ENCODE measurements around the gene MAMDC2. TPM values are rescaled to one million over a fixed set of nuclear protein-coding genes. Genes with fewer than 3 reads are reported as not detected.

Gene MAMDC2
- total RNA-seq, 3 donors from 2014 or later (not counting 1 experiment from before 2014, with no cell fraction given): 0.10 to 0.32 TPM; not detected in 1

GRCh38 chr9:70131296-70131695, 87.6 kb downstream of the MAMDC2 start:
- Mint-ChIP-seq H3K9me3 (no peaks in the 10 kb centered on the region), H3K27ac (no peak overlapping the region), H3K4me1 (no peaks in the 10 kb centered on the region), H3K27me3 (ENCODE audit: low read depth in 2 of 2) (peaks cover 2 to 5% of the 10 kb centered on the region in 2 donors), H3K4me3 (no peak overlapping the region), H3K36me3 (no peaks in the 10 kb centered on the region)
- H3K4me1 ChIP-seq (ENCODE audit: control insufficient read depth, insufficient read depth, low read length): no peaks in the 10 kb centered on the region
- H3K27ac ChIP-seq (ENCODE audit: low read length): no peak overlapping the region
- no peak for TF ChIP-seq CTCF (IDR thresholded peaks at IDR 0.05)
- H3K9me3 ChIP-seq (ENCODE audit: control insufficient read depth, insufficient read depth, low read length): no peaks in the 10 kb centered on the region
- intact Hi-C loops (cut with micrococcal nuclease): no loop called here
- no peak overlapping the region for H3K4me3 ChIP-seq (ENCODE audit: low read length)
- no peak for DNase-seq
- no peaks in the 10 kb centered on the region for H3K36me3 ChIP-seq (ENCODE audit: control insufficient read depth, insufficient read depth, low read length)
- ATAC-seq: no peak
- H3K27me3 ChIP-seq (ENCODE audit: control insufficient read depth, insufficient read depth, low read length): no peaks in the 10 kb centered on the region
- 84% methylated on average over 1 of the region's 1 CpG for WGBS (ENCODE audit: insufficient coverage)

- DNase-seq (no peak), ATAC-seq (no peak)
- Histone ChIP-seq H3K27me3 (ENCODE audit: control insufficient read depth, insufficient read depth, low read length) (no peaks in the 10 kb centered on the region), H3K27ac (ENCODE audit: low read length) (no peak overlapping the region), H3K4me3 (ENCODE audit: low read length) (no peak overlapping the region), H3K36me3 (ENCODE audit: control insufficient read depth, insufficient read depth, low read length) (no peaks in the 10 kb centered on the region), H3K9me3 (ENCODE audit: control insufficient read depth, insufficient read depth, low read length) (no peaks in the 10 kb centered on the region), H3K4me1 (ENCODE audit: control insufficient read depth, insufficient read depth, low read length) (no peaks in the 10 kb centered on the region)
- no peak overlapping the region for H3K27ac Mint-ChIP-seq
- WGBS (ENCODE audit: insufficient coverage): 86% methylated on average over 5 of the region's 6 CpGs
- H3K4me1 Mint-ChIP-seq: no peaks in the 10 kb centered on the region
- H3K4me3 Mint-ChIP-seq: no peak overlapping the region
- no peak for TF ChIP-seq CTCF (IDR thresholded peaks at IDR 0.05)
- H3K36me3 Mint-ChIP-seq: no peaks in the 10 kb centered on the region
- peaks cover 2 to 16% of the 10 kb centered on the region in 2 donors for H3K27me3 Mint-ChIP-seq (ENCODE audit: low read depth in 2 of 2)
- intact Hi-C loops (cut with micrococcal nuclease): no loop called here
- no peaks in the 10 kb centered on the region for H3K9me3 Mint-ChIP-seq
Observed at GRCh38 chr9:70133253-70134208, 89.9 kb downstream of the MAMDC2 start.

- Histone ChIP-seq H3K9me3 (ENCODE audit: control insufficient read depth, insufficient read depth, low read length) (no peaks in the 10 kb centered on the region), H3K36me3 (ENCODE audit: control insufficient read depth, insufficient read depth, low read length) (no peaks in the 10 kb centered on the region), H3K27me3 (ENCODE audit: control insufficient read depth, insufficient read depth, low read length) (no peaks in the 10 kb centered on the region), H3K4me3 (ENCODE audit: low read length) (no peak overlapping the region), H3K4me1 (ENCODE audit: control insufficient read depth, insufficient read depth, low read length) (no peaks in the 10 kb centered on the region), H3K27ac (ENCODE audit: low read length) (no peak overlapping the region)
- no peak for ATAC-seq
- intact Hi-C loops (cut with micrococcal nuclease): no loop called here
- Mint-ChIP-seq H3K4me1 (no peaks in the 10 kb centered on the region), H3K4me3 (no peak overlapping the region), H3K9me3 (no peaks in the 10 kb centered on the region), H3K27ac (no peak overlapping the region), H3K27me3 (ENCODE audit: low read depth in 2 of 2) (peaks cover 0 to 16% of the 10 kb centered on the region in 2 donors), H3K36me3 (no peaks in the 10 kb centered on the region)
- 87% methylated on average over 1 of the region's 1 CpG for WGBS (ENCODE audit: insufficient coverage)
- no peak for TF ChIP-seq CTCF (IDR thresholded peaks at IDR 0.05)
- DNase-seq: no peak
Observed at GRCh38 chr9:70134360-70134759, 90.7 kb downstream of the MAMDC2 start.

Data from natural killer cell (primary cell).